HEK293 (cell line): ENCODE measurements around the gene CSNK1G1.

ENCODE experiments used
- CTCF ChIA-PET: fragments of 350-600 bp; formaldehyde crosslinking; extraction: SDS; loops from one replicate; lab custom pipeline; 2021; ENCODE audit warnings: antibody characterized with exemption; lab: Yijun Ruan, JAX
- POLR2A ChIA-PET: fragments of 300-600 bp; formaldehyde crosslinking; extraction: SDS; loops from one replicate; lab custom pipeline; 2020; ENCODE audit warnings: antibody characterized with exemption, inconsistent platforms; lab: Yijun Ruan, JAX
- H3K27ac ChIP-seq: fragments of 200-500 bp; sonication (Bioruptor generic); 2 replicates; pipeline ENCODE4 v1.5.1; 2014; ENCODE audit warnings: low read depth, low read length, control low read depth, inconsistent platforms; ENCODE audit errors: extremely low read depth
- H3K36me3 ChIP-seq, 2 experiments: fragments of 200-500 bp in 1 of 2; sonication (Bioruptor generic) in 1 of 2; 1 replicate in 1 of 2; 2 replicates in 1 of 2; pipeline ENCODE4 v1.5.1; 2014 to 2017; ENCODE audit warnings: inconsistent platforms in 2 of 2, low read length in 2 of 2; ENCODE audit not compliant: control insufficient read depth in 2 of 2, insufficient read depth in 1 of 2
- H3K4me1 ChIP-seq: fragments of 200-500 bp; sonication (Bioruptor generic); 2 replicates; pipeline ENCODE4 v1.5.1; 2014; ENCODE audit warnings: mild to moderate bottlenecking, low read length, inconsistent platforms; ENCODE audit not compliant: control insufficient read depth, insufficient read depth
- H3K4me3 ChIP-seq: 2 replicates; pipeline ENCODE4 v1.5.1; 2011; ENCODE audit warnings: low read depth, mild to moderate bottlenecking, control low read depth, low read length, moderate library complexity
- H3K9me3 ChIP-seq: fragments of 200-500 bp; sonication (Bioruptor generic); 2 replicates; pipeline ENCODE4 v1.5.1; 2014; ENCODE audit warnings: low read depth, low read length, inconsistent platforms; ENCODE audit not compliant: control insufficient read depth, insufficient read depth
- BCL11B ChIP-seq: fragments of 450-650 bp; formaldehyde crosslinking; IDR thresholded peaks from 2 replicates; pipeline ENCODE4 v1.5.1; 2016; ENCODE audit warnings: low read depth, missing biosample characterization, missing genetic modification characterization
- EGR2 ChIP-seq: fragments of 450-650 bp; formaldehyde crosslinking; IDR thresholded peaks from 2 replicates; pipeline ENCODE4 v1.5.1; 2016; ENCODE audit warnings: low read depth, missing biosample characterization, missing genetic modification characterization
- ELK4 ChIP-seq: IDR thresholded peaks from 2 replicates; pipeline ENCODE4 v1.6.1; 2011; ENCODE audit warnings: mild to moderate bottlenecking, low read depth, low read length, borderline replicate concordance
- PATZ1 ChIP-seq: fragments of 450-650 bp; formaldehyde crosslinking; IDR thresholded peaks from 2 replicates; pipeline ENCODE4 v1.5.1; 2016; ENCODE audit warnings: missing biosample characterization, missing genetic modification characterization
- PRDM10 ChIP-seq: fragments of 450-650 bp; formaldehyde crosslinking; IDR thresholded peaks from 2 replicates; pipeline ENCODE4 v1.5.1; 2016; ENCODE audit warnings: missing biosample characterization, missing genetic modification characterization
- SCRT1 ChIP-seq: fragments of 450-650 bp; formaldehyde crosslinking; IDR thresholded peaks from 2 replicates; pipeline ENCODE4 v1.5.1; 2016; ENCODE audit warnings: missing biosample characterization, missing genetic modification characterization, borderline replicate concordance
- ZBTB8A ChIP-seq: fragments of 450-650 bp; formaldehyde crosslinking; IDR thresholded peaks from 2 replicates; pipeline ENCODE4 v1.5.1; 2016; ENCODE audit warnings: missing biosample characterization, missing genetic modification characterization
- ZFHX2 ChIP-seq: fragments of 450-650 bp; formaldehyde crosslinking; conservative IDR thresholded peaks from 2 replicates; pipeline ENCODE4 v1.5.1; 2016; ENCODE audit warnings: missing biosample characterization, missing genetic modification characterization
- ZNF10 ChIP-seq: fragments of 450-650 bp; formaldehyde crosslinking; IDR thresholded peaks from 2 replicates; pipeline ENCODE4 v1.5.1; 2017; ENCODE audit warnings: missing biosample characterization, missing genetic modification characterization
- ZNF174 ChIP-seq: fragments of 450-650 bp; formaldehyde crosslinking; IDR thresholded peaks from 2 replicates; pipeline ENCODE4 v1.5.0; 2017; ENCODE audit warnings: missing biosample characterization, mild to moderate bottlenecking, missing genetic modification characterization
- ZNF24 ChIP-seq: fragments of 450-650 bp; formaldehyde crosslinking; IDR thresholded peaks from 2 replicates; pipeline ENCODE4 v1.5.1; 2016; ENCODE audit warnings: missing biosample characterization, missing genetic modification characterization
- ZNF274 ChIP-seq, 2 experiments: fragments of 200-500 bp in 1 of 2; fragments of 450-650 bp in 1 of 2; sonication (Bioruptor generic) in 1 of 2; formaldehyde crosslinking in 1 of 2; IDR thresholded peaks; 2 replicates each; pipeline versions ENCODE4 v1.5.1 to v1.6.1; 2014 to 2016; ENCODE audit warnings: borderline replicate concordance in 1 of 2, inconsistent platforms in 1 of 2, low read length in 1 of 2, missing biosample characterization in 1 of 2, missing genetic modification characterization in 1 of 2
- ZNF280D ChIP-seq: fragments of 450-650 bp; formaldehyde crosslinking; IDR thresholded peaks from 2 replicates; pipeline ENCODE4 v1.5.1; 2016; ENCODE audit warnings: missing biosample characterization, missing genetic modification characterization
- ZNF324 ChIP-seq: fragments of 450-650 bp; formaldehyde crosslinking; IDR thresholded peaks from 2 replicates; pipeline ENCODE4 v1.5.1; 2016; ENCODE audit warnings: missing biosample characterization, missing genetic modification characterization
- ZNF341 ChIP-seq: fragments of 450-650 bp; formaldehyde crosslinking; IDR thresholded peaks from 2 replicates; pipeline ENCODE4; 2016; ENCODE audit warnings: low read depth, missing biosample characterization, missing genetic modification characterization
- ZNF391 ChIP-seq: fragments of 450-650 bp; formaldehyde crosslinking; IDR thresholded peaks from 2 replicates; pipeline ENCODE4 v1.5.1; 2016; ENCODE audit warnings: low read depth, missing biosample characterization, missing genetic modification characterization, borderline replicate concordance
- ZNF449 ChIP-seq: fragments of 450-650 bp; formaldehyde crosslinking; IDR thresholded peaks from 2 replicates; pipeline ENCODE4 v1.5.1; 2017; ENCODE audit warnings: missing biosample characterization, mild to moderate bottlenecking, missing genetic modification characterization, moderate library complexity
- ZNF501 ChIP-seq: fragments of 450-650 bp; formaldehyde crosslinking; IDR thresholded peaks from 2 replicates; pipeline ENCODE4 v1.5.1; 2016; ENCODE audit warnings: missing biosample characterization, missing genetic modification characterization
- ZNF747 ChIP-seq: fragments of 450-650 bp; formaldehyde crosslinking; IDR thresholded peaks from 2 replicates; pipeline ENCODE4 v1.5.1; 2016; ENCODE audit warnings: missing biosample characterization, missing genetic modification characterization

Gene CSNK1G1

GRCh38 chr15:64153480-64154367 lies 202.2 kb downstream of the CSNK1G1 start (continued):
- no peak for TF ChIP-seq ZNF274 (IDR thresholded peaks at IDR 0.05; ENCODE audit: low read length)
- TF ChIP-seq ZNF274 (tag by site-specific recombination; IDR thresholded peaks at IDR 0.05; ENCODE audit: borderline replicate concordance): no peak
- no peak for TF ChIP-seq ZNF10 (tag by site-specific recombination)

GRCh38 chr15:64152507-64153387 lies 203.2 kb downstream of the CSNK1G1 start:
- Histone ChIP-seq H3K4me3 (peak overlapping the region; percentile 63), H3K36me3 (peaks cover 0 to 36% of the 10 kb centered on the region in 2 experiments; a peak in 1 of 3 replicates), H3K4me1 (peaks cover 2% of the 10 kb centered on the region; the same call in 1 of the 2 replicates), H3K27ac (peak overlapping the region; percentile 68; the same call in 1 of the 2 replicates), H3K9me3 (no peaks in the 10 kb centered on the region)
- TF ChIP-seq ZNF280D (tag by site-specific recombination) (no peak), ZNF501 (tag by site-specific recombination) (0 out of 2 replicates have a peak, but pooled peaks have one; percentile 10), ZFHX2 (tag by site-specific recombination) (no peak), ZNF174 (tag by site-specific recombination) (no peak), BCL11B (tag by site-specific recombination) (no peak), ZNF747 (tag by site-specific recombination) (no peak), ZBTB8A (peak; percentile 46; the same call in 1 of the 2 replicates), ZNF341 (tag by site-specific recombination) (peak; percentile 42), ZNF391 (tag by site-specific recombination) (no peak), ZNF274 (IDR thresholded peaks at IDR 0.05; ENCODE audit: low read length) (no peak), ZNF274 (tag by site-specific recombination; IDR thresholded peaks at IDR 0.05; ENCODE audit: borderline replicate concordance) (no peak), ZNF449 (tag by site-specific recombination) (peak; percentile 55), ZNF24 (no peak), ELK4 (no peak), ZNF324 (no peak), PRDM10 (tag by site-specific recombination) (0 out of 2 replicates have a peak, but pooled peaks have one; percentile 18), PATZ1 (tag by site-specific recombination) (0 out of 2 replicates have a peak, but pooled peaks have one; percentile 44), EGR2 (tag by site-specific recombination) (no peak), SCRT1 (no peak)
- ChIA-PET POLR2A (interaction anchor here (1.0 to 1.9 kb wide), 3 partner anchors 10 to 235 kb away, joined by 4 to 12 read pairs (median 8); partner anchors contain the start of genes CIAO2A, PPIB and TRIP4), CTCF (interaction anchor here (0.6 to 2.2 kb wide), 13 partner anchors 8 to 1825 kb away, joined by 3 to 16 read pairs (median 4); partner anchors contain the start of gene PPIB)
